Esophagus squamous epithelium (tissue), 4 donors: Measurements from ENCODE around the gene PDSS2.

Source experiments
- POLR2A ChIP-seq, 4 donors: fragments of 450-650 bp; IDR thresholded peaks; one replicate each; pipeline ENCODE4 v1.6.1; 2017; ENCODE audit warnings: antibody characterized with exemption in 4 of 4, mild to moderate bottlenecking in 4 of 4, moderate library complexity in 3 of 4
- TF ChIP-seq, protein P1 (sequence below), 6 experiments: fragments of 450-650 bp in 4 of 6; fragments of 200-600 bp in 2 of 6; sonication (generic) in 2 of 6; IDR thresholded peaks; one replicate each; pipeline ENCODE4 v1.5.1; 2016 to 2019; ENCODE audit warnings: antibody characterized with exemption in 6 of 6, mild to moderate bottlenecking in 4 of 6, moderate library complexity in 4 of 6

DNA sequence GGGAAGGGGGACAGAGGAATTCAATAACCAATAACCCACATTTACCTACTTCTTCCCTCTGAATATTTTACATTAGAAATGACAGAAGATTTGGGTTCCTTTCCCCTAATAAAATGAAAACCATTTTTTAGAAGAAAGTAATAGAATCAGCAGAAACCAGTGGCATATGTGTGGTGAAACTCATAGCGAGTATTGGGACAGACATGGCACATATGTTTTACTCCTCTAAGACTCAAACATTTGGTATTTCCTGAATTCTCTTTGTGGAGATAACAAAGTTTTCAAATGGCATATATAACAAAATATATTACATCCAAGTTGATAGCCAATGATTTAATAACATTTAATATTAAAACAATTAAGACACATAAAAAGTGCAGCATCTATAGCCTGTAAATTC is 331.2 kb downstream of the PDSS2 start:
- TF ChIP-seq, protein P1, sequence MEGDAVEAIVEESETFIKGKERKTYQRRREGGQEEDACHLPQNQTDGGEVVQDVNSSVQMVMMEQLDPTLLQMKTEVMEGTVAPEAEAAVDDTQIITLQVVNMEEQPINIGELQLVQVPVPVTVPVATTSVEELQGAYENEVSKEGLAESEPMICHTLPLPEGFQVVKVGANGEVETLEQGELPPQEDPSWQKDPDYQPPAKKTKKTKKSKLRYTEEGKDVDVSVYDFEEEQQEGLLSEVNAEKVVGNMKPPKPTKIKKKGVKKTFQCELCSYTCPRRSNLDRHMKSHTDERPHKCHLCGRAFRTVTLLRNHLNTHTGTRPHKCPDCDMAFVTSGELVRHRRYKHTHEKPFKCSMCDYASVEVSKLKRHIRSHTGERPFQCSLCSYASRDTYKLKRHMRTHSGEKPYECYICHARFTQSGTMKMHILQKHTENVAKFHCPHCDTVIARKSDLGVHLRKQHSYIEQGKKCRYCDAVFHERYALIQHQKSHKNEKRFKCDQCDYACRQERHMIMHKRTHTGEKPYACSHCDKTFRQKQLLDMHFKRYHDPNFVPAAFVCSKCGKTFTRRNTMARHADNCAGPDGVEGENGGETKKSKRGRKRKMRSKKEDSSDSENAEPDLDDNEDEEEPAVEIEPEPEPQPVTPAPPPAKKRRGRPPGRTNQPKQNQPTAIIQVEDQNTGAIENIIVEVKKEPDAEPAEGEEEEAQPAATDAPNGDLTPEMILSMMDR (IDR thresholded peaks at IDR 0.05) = no peak
- no peak for TF ChIP-seq POLR2A (IDR thresholded peaks at IDR 0.05)
